HG03097 (cell line): ENCODE data around the gene PCDHGC3.

Source experiments
- ATAC-seq: cut with Tn5 transposase; IDR thresholded peaks from one replicate; pipeline ENCODE4 v1.9.1; 2021; ENCODE audit not compliant: unreplicated experiment, low FRiP score

The PCDHGC3 gene

GRCh38 chr5:141519605-141520565 is 44.1 kb downstream of the PCDHGC3 start:
- no peak for ATAC-seq

- no peak for ATAC-seq
These were observed 45.5 kb downstream of the PCDHGC3 start for GRCh38 chr5:141521244-141521781.

GRCh38 chr5:141522301-141522700 is 46.5 kb downstream of the PCDHGC3 start:
- ATAC-seq = no peak

GRCh38 chr5:141523991-141524390 is 48.2 kb downstream of the PCDHGC3 start:
- ATAC-seq = no peak

- ATAC-seq = peak; percentile 67
These were observed 49.1 kb downstream of the PCDHGC3 start for GRCh38 chr5:141524604-141525597.

- no peak for ATAC-seq
These were observed 49.9 kb downstream of the PCDHGC3 start for GRCh38 chr5:141525653-141526052.

- ATAC-seq = no peak
These were observed 51.7 kb downstream of the PCDHGC3 start for GRCh38 chr5:141527426-141527825.
